ENCODE data around the gene ITGB2. TPM values are rescaled to one million over a fixed set of nuclear protein-coding genes. Genes with fewer than 3 reads are reported as not detected.

Gene ITGB2
- total RNA-seq, 1 experiment from 2014 or later = 1.5 TPM

DNA sequence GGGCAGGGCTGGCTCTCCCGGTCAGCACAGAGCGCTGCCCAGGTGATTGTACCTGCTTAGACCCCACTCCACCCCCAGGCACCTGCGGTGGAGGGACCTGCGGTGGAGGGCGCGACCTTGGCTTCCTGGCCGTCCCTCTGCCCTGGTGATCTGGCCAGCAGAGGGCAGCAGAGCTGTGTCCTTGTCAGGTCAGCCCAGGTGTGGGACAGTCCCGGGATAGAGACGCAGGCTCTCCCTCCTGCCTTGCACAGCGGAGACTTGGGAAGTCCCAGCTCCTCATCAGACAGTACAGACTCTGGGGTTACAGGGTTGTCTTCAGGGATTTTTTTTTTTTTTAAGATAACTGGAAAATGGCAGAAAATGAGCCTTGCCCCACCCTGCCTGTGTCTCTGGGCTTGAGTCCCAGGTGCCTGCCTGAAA is 29.1 kb upstream of the ITGB2 start:
- H3K27me3 ChIP-seq (ENCODE audit: insufficient read depth, low read length) = no peaks in the 10 kb centered on the region
- TF ChIP-seq RAD21 (IDR thresholded peaks at IDR 0.05; ENCODE audit: low read depth) (peak; percentile 86), EZH2phosphoT487 (IDR thresholded peaks at IDR 0.05; ENCODE audit: borderline replicate concordance) (no peak)
- TF ChIP-seq, protein P1, sequence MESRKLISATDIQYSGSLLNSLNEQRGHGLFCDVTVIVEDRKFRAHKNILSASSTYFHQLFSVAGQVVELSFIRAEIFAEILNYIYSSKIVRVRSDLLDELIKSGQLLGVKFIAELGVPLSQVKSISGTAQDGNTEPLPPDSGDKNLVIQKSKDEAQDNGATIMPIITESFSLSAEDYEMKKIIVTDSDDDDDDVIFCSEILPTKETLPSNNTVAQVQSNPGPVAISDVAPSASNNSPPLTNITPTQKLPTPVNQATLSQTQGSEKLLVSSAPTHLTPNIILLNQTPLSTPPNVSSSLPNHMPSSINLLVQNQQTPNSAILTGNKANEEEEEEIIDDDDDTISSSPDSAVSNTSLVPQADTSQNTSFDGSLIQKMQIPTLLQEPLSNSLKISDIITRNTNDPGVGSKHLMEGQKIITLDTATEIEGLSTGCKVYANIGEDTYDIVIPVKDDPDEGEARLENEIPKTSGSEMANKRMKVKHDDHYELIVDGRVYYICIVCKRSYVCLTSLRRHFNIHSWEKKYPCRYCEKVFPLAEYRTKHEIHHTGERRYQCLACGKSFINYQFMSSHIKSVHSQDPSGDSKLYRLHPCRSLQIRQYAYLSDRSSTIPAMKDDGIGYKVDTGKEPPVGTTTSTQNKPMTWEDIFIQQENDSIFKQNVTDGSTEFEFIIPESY (IDR thresholded peaks at IDR 0.05; ENCODE audit: extremely low read depth, insufficient replicate concordance, low read length) = no peak
- TF ChIP-seq, protein P2, sequence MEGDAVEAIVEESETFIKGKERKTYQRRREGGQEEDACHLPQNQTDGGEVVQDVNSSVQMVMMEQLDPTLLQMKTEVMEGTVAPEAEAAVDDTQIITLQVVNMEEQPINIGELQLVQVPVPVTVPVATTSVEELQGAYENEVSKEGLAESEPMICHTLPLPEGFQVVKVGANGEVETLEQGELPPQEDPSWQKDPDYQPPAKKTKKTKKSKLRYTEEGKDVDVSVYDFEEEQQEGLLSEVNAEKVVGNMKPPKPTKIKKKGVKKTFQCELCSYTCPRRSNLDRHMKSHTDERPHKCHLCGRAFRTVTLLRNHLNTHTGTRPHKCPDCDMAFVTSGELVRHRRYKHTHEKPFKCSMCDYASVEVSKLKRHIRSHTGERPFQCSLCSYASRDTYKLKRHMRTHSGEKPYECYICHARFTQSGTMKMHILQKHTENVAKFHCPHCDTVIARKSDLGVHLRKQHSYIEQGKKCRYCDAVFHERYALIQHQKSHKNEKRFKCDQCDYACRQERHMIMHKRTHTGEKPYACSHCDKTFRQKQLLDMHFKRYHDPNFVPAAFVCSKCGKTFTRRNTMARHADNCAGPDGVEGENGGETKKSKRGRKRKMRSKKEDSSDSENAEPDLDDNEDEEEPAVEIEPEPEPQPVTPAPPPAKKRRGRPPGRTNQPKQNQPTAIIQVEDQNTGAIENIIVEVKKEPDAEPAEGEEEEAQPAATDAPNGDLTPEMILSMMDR (IDR thresholded peaks at IDR 0.05 in 2 of 3, conservative IDR thresholded peaks at IDR 0.05 in 1 of 3; ENCODE audit: borderline replicate concordance in 1 of 3, insufficient read depth in 1 of 3, low read depth in 2 of 3, low read length in 2 of 3) = peak; percentile 86 to 90 (median 89)
- intact Hi-C loops (cut with micrococcal nuclease) = loop anchor here (1.0 kb wide), 1 partner anchor 179 kb away; no protein-coding TSS in a partner anchor
- ATAC-seq = peak; percentile 93
- BruUV-seq (replicated peaks) = no TSS peak
- H3K27ac ChIP-seq (ENCODE audit: low read depth, low read length) = no peak overlapping the region
- H3K79me2 ChIP-seq (ENCODE audit: insufficient read depth, low read length) = peaks cover 96% of the 10 kb centered on the region
- no peaks in the 10 kb centered on the region for H4K20me1 ChIP-seq (ENCODE audit: insufficient read depth)
- H3K4me1 ChIP-seq (ENCODE audit: control insufficient read depth in 1 of 2, insufficient read depth in 2 of 2, low read length in 2 of 2) = no peaks in the 10 kb centered on the region; a peak in 1 of 4 replicates
- ChIA-PET CTCF (interaction anchor here (0.8 to 6.4 kb wide), 7 partner anchors 58 to 190 kb away, joined by 3 to 54 read pairs (median 6); no protein-coding TSS in a partner anchor), POLR2A (interaction anchor here (0.8 kb wide), 1 partner anchor 179 kb away, joined by 3 read pairs; no protein-coding TSS in a partner anchor), RAD21 (ENCODE audit: low non-redundant PET in 1 of 2, low total read pairs in 2 of 2, uncharacterized antibody in 2 of 2, unreplicated experiment in 2 of 2) (interaction anchor here (0.7 to 1.4 kb wide), 3 partner anchors 27 to 179 kb away, joined by 3 to 8 read pairs (median 4); no protein-coding TSS in a partner anchor)
- H3K4me2 ChIP-seq (ENCODE audit: low read length) = no peak overlapping the region
- H3K4me3 ChIP-seq (replicated peaks in 1 of 2; ENCODE audit: low read depth in 1 of 2, low read length in 2 of 2) = no peak overlapping the region
- no peak overlapping the region for H2AFZ ChIP-seq (ENCODE audit: low read depth, low read length, poor library complexity, severe bottlenecking)
- H3K36me3 ChIP-seq (ENCODE audit: control insufficient read depth in 1 of 2, insufficient read depth in 2 of 2, low read length in 2 of 2) = peaks cover 6 to 22% of the 10 kb centered on the region in 2 experiments; a peak in 3 of 4 replicates
- peak; percentile 42 for DNase-seq (ENCODE audit: low read depth, low spot score)
- H3K9me3 ChIP-seq (ENCODE audit: control insufficient read depth in 1 of 2, insufficient read depth in 1 of 2, low read depth in 1 of 2, low read length in 2 of 2) = no peaks in the 10 kb centered on the region
- H3K9me2 ChIP-seq (ENCODE audit: insufficient read depth) = no peaks in the 10 kb centered on the region
- no peak overlapping the region for H3K9ac ChIP-seq (ENCODE audit: low read length)
